Dermis microvascular lymphatic vessel endothelial cell (primary cell): ENCODE measurements around the gene ASRGL1. TPM values are rescaled to one million over a fixed set of nuclear protein-coding genes. Genes with fewer than 3 reads are reported as not detected.

Experiments used
- DNase-seq, 2 donors: peaks; one replicate each; pipeline versions ENCODE4 v3.0.0 to v3.0.0-alpha.2; 2010; ENCODE audit warnings: low read depth in 2 of 2
- total RNA-seq: library from RNA; depleted of rRNA; stranded (reverse); fragments of >200 nt; gene quantifications from 2 replicates; pipeline ENCODE4 v1.2.1, GENCODE V29; 2014

Gene ASRGL1
- total RNA-seq, 1 donor from 2014 or later, result 9.6 TPM

- no peak for DNase-seq
These were observed 55.3 kb downstream of the ASRGL1 start for GRCh38 chr11:62392506-62392905.

GRCh38 chr11:62393061-62393611 lies 55.9 kb downstream of the ASRGL1 start:
- peak in 1 of 2 donors; percentile 9 for DNase-seq

- no peak for DNase-seq
These were observed 56.5 kb downstream of the ASRGL1 start for GRCh38 chr11:62393735-62394134.

GRCh38 chr11:62394825-62395538 lies 57.7 kb downstream of the ASRGL1 start:
- DNase-seq, result peak; percentile 74 to 83

GRCh38 chr11:62395885-62396551 lies 58.8 kb downstream of the ASRGL1 start:
- no peak for DNase-seq

- DNase-seq, result no peak
These were observed 61.1 kb downstream of the ASRGL1 start for GRCh38 chr11:62398011-62398994.

- no peak for DNase-seq
These were observed 62.1 kb downstream of the ASRGL1 start for GRCh38 chr11:62399172-62399877.

GRCh38 chr11:62399878-62400266 lies 62.6 kb downstream of the ASRGL1 start:
- no peak for DNase-seq

- no peak for DNase-seq
These were observed 63.0 kb downstream of the ASRGL1 start for GRCh38 chr11:62400281-62400680.

GRCh38 chr11:62400760-62401159 lies 63.5 kb downstream of the ASRGL1 start:
- no peak for DNase-seq

- DNase-seq, result no peak
These were observed 64.1 kb downstream of the ASRGL1 start for GRCh38 chr11:62401356-62401755.

GRCh38 chr11:62401811-62402210 lies 64.6 kb downstream of the ASRGL1 start:
- DNase-seq, result no peak

- no peak for DNase-seq
These were observed 65.1 kb downstream of the ASRGL1 start for GRCh38 chr11:62402226-62402959.

GRCh38 chr11:62402960-62403730 lies 65.9 kb downstream of the ASRGL1 start:
- DNase-seq, result no peak

- DNase-seq, result no peak
These were observed 67.2 kb downstream of the ASRGL1 start for GRCh38 chr11:62404435-62404834.

GRCh38 chr11:62404901-62405300 lies 67.7 kb downstream of the ASRGL1 start:
- no peak for DNase-seq

GRCh38 chr11:62406034-62406433 lies 68.8 kb downstream of the ASRGL1 start:
- DNase-seq, result no peak

- no peak for DNase-seq
These were observed 72.6 kb downstream of the ASRGL1 start for GRCh38 chr11:62409831-62410230.

GRCh38 chr11:62410972-62411371 lies 73.7 kb downstream of the ASRGL1 start:
- no peak for DNase-seq

GRCh38 chr11:62411524-62411923 lies 74.3 kb downstream of the ASRGL1 start:
- DNase-seq, result no peak
